GM04504 (cell line): ENCODE data around the gene SPATA17.

ENCODE experiments used
- DNase-seq: peaks from one replicate; pipeline ENCODE4 v3.0.0-alpha.2; 2012; ENCODE audit warnings: low read depth

The SPATA17 gene

GRCh38 chr1:217856342-217857034 is 225.3 kb downstream of the SPATA17 start:
- DNase-seq = no peak

DNA sequence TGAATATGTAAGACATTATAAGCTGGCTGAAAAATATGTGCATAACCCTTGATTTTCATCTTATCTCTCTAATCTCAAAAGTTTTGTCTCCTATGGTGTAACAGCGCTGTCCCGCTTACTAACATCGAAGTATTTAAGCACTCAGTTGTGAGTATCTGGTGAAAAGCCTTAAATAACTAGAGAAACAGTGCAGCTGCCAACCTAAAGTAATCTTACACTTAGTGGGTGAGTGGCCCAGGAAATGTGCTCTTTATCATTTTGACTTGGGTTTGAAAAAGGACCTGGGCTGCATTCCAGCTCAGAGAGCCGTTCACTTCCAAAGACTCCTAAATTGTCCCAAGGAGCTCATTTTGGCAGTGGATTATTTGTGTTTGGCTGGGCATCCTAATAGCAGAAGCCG is 225.9 kb downstream of the SPATA17 start:
- no peak for DNase-seq

- DNase-seq = no peak
Observed at GRCh38 chr1:217861658-217862057, 230.5 kb downstream of the SPATA17 start.

GRCh38 chr1:217867446-217867995 is 236.4 kb downstream of the SPATA17 start:
- DNase-seq = no peak

- no peak for DNase-seq
Observed at GRCh38 chr1:217871955-217872354, 240.8 kb downstream of the SPATA17 start.

GRCh38 chr1:217875229-217875628 is 244.1 kb downstream of the SPATA17 start:
- no peak for DNase-seq

GRCh38 chr1:217876401-217876800 is 245.3 kb downstream of the SPATA17 start:
- DNase-seq = no peak

DNA sequence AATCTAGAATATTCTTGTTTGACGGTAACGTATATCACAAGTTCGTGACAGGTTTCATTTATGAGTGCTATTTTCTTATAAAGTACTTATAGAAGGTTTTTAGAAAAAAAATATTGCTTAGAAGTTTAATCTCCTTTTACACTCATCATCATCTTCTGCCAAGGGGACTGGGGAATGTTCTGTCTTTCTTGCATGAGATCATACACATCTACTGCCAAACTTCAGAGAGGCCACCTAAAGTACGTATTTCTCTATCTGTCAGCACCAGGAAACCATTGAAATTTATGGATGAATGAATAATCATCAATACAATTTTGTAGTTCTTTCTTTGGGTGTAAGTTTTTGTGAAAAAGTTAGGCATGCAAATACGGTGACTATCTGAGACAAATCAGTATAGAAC is 245.8 kb downstream of the SPATA17 start:
- DNase-seq = no peak

GRCh38 chr1:217881131-217881543 is 250.0 kb downstream of the SPATA17 start:
- peak; percentile 82 for DNase-seq

DNA sequence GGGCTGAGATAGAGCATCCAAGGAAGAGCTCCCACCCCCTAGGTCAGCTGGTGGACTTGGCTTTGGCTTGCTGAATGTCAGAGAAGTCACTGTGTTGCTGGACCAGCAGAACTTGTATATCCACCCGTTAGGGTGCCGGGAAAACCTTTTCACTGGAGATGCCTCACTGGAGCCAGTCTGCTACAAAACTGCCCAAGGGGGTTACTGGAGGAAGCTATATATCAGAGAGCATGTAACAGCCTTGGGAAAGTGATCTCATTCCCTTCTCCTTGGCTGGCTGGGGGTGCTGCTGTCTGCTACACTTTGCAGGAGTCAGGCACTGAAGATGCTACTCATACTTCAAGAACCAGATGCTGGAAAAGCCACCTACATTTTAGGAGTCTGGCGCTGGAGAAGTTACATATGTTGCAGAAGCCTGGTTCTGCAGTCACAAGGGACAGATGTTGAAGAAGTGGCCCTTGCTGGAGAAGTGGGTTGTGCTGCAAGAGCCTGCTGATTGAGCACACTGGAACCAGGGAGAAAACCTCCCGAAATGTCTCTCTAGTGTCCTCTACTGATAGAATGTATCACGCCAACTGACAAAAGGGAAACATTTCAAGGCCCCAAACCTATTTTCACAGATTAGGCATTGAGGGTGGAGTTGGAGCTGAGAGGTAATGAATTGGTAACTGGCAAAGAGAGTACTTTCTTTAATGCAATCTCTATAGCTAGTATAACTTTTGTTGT is 250.6 kb downstream of the SPATA17 start:
- DNase-seq = peak; percentile 80

- DNase-seq = no peak
Observed at GRCh38 chr1:217885181-217885580, 254.0 kb downstream of the SPATA17 start.

GRCh38 chr1:217888328-217888727 is 257.2 kb downstream of the SPATA17 start:
- DNase-seq = no peak

GRCh38 chr1:217889401-217889800 is 258.3 kb downstream of the SPATA17 start:
- no peak for DNase-seq

DNA sequence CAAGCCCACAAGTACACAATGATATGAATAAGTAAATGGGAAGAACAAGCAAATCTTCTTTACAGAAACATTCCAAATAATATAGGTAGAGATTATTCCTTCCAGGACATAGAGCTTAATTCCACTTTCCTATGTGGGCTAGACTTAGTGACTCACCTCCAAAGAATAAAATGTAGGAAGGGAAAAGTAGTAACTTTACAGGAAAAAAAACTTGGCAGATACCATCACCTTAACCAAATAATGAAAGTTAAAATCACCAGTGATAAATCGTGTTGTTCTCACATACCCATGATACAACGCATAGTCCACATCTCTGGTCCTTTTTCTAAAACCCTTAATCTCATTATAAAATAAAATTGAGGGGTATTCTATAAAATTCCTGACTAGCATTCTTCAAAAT is 260.8 kb downstream of the SPATA17 start:
- no peak for DNase-seq

DNA sequence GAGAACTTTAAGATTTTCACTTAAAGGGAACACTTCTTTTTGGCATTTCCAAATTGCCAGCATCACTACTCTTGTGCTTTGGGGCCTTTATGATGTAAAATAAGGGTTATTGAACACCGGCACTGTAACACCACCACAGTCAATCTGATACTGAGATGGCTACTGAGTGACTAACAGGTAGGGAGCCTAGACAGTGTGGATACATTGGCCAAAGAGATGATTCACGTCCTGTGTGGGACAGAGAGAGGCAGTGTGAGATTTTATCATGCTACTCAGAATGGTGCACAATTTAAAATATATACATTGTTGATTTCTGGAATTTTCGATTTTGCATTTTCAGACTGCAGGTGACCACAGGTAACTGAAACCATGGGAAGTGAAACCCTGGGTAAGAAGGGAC is 261.6 kb downstream of the SPATA17 start:
- DNase-seq = no peak

DNA sequence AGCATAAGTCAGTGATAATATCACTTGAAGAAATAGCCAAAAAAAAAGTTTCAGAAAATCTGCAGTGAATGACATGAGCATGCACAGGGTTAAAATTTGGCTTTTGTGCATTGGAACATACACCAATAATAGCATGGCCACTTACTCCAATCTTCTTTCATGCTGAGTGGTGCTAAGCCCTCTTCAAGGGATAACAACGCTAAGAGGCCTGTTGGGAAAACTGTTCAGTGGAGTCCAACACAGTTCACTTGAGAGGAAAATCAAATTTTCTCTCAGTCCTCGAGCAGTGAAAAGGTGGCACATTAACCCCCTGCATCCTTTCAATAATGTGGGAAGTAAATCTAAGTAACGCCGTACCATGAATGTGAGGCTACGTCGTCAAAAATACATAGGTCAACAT is 264.7 kb downstream of the SPATA17 start:
- DNase-seq = no peak

GRCh38 chr1:217896490-217896889 is 265.3 kb downstream of the SPATA17 start:
- peak; percentile 57 for DNase-seq

DNA sequence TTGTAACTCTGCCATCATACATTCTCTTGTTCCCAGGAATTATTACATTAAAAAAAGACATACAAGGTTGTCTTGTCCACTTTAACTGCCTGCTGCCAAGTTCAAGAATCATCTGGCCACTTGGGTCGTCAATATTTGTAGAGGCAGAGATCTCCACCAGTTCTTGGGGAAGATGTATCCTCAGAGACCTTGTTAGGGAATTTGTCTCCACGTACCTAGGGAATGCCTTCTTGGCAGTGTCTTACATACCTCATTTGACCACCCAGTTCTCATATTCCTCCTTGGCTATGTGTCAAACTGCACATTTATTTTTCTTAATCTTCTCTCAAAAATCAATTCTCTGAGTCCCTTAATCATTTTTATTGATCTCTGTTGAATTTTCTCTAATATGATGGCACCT is 266.0 kb downstream of the SPATA17 start:
- no peak for DNase-seq

GRCh38 chr1:217899614-217900013 is 268.5 kb downstream of the SPATA17 start:
- DNase-seq = no peak

- no peak for DNase-seq
Observed at GRCh38 chr1:217907504-217907903, 276.4 kb downstream of the SPATA17 start.

GRCh38 chr1:217910203-217910602 is 279.1 kb downstream of the SPATA17 start:
- no peak for DNase-seq

DNA sequence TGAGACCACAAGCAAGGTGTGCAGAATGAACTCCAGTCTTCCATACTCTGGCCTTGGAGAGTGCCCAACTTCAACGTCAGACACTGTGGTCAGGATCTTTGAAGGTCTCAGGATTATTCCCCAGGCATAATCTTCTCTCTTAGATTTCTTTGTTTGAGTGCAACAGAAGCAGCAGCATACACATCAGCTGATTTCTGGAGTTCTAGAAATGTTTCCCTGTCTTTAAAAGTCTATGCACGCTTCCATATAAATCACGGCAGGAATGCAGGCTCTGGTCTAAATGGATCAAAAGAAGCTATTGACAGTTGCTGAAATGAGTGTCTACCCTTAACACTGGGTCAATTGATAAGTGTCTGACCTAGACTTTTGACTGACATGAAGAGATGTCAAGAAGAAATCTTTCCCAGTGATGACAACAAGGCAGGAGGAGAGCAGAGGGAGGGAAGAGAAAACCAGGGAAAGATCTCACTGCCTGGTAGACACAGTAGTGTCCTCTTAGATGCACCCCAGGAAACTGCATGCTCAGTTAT is 279.7 kb downstream of the SPATA17 start:
- DNase-seq = no peak

DNA sequence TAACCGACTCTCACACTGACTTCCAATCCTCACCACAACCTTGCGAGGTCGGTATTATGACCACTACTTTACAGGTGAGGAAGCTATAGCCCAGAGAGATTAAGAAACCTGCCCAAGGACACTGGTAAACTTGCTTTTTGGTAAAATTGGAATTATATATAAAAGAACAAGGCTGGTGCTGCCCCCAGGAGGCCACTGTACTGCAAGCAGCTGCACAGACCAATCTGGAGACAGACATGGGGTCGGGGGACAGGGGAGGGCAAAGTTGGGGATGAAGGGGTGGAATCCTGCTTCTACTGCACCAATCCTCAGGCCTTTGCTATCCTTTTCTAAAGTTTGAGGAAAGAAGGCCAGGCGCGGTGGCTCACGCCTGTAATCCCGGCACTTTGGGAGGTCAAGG is 280.8 kb downstream of the SPATA17 start:
- DNase-seq = no peak
